ENCODE results near the gene CHDH. TPM values are rescaled to one million over a fixed set of nuclear protein-coding genes. Genes with fewer than 3 reads are reported as not detected.

The CHDH gene
- total and polyA plus RNA-seq, 7 donors: 0.29 to 6.1 (median 2.0) TPM

DNA sequence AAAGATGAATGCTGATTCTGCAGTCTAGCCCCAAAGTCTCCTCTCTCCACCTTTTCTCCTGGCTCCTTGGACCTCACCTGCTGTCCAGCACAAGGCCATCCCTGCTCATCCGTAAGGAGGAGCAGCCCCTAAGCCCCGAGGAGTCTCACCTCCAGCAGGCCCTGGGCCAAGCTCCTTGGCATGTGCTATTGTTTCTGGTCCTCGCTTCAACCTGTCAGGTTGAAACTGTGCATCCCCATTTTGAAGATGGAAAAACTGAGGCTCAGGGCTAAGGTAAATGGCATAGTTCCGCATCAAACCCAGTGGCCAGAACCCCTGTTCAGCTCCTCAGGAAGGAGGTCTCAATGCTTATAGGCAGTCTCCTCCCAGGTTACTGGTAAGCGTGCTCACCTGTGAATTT, 26.1 kb downstream of the CHDH start:
- no peaks in the 10 kb centered on the region for H3K9me3 ChIP-seq
- peaks cover 0 to 16% of the 10 kb centered on the region in 2 donors for H3K36me3 ChIP-seq (ENCODE audit: insufficient read depth in 1 of 2, low read depth in 1 of 2)
- TF ChIP-seq, protein P1, sequence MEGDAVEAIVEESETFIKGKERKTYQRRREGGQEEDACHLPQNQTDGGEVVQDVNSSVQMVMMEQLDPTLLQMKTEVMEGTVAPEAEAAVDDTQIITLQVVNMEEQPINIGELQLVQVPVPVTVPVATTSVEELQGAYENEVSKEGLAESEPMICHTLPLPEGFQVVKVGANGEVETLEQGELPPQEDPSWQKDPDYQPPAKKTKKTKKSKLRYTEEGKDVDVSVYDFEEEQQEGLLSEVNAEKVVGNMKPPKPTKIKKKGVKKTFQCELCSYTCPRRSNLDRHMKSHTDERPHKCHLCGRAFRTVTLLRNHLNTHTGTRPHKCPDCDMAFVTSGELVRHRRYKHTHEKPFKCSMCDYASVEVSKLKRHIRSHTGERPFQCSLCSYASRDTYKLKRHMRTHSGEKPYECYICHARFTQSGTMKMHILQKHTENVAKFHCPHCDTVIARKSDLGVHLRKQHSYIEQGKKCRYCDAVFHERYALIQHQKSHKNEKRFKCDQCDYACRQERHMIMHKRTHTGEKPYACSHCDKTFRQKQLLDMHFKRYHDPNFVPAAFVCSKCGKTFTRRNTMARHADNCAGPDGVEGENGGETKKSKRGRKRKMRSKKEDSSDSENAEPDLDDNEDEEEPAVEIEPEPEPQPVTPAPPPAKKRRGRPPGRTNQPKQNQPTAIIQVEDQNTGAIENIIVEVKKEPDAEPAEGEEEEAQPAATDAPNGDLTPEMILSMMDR (IDR thresholded peaks at IDR 0.05): no peak
- no peaks in the 10 kb centered on the region for H3K27me3 ChIP-seq (ENCODE audit: insufficient read depth in 3 of 3, low read length in 2 of 3)
- no peak overlapping the region for H3K4me3 ChIP-seq
- intact Hi-C loops (cut with DNase I): no loop called here
- peaks cover 14% of the 10 kb centered on the region for H3K4me1 ChIP-seq
- ATAC-seq (no peak), DNase-seq (no peak)
- WGBS, 3 donors: 93 to 98% (median 97%) methylated on average over 5 of the region's 5 CpGs
- no peak overlapping the region for H3K27ac ChIP-seq

DNA sequence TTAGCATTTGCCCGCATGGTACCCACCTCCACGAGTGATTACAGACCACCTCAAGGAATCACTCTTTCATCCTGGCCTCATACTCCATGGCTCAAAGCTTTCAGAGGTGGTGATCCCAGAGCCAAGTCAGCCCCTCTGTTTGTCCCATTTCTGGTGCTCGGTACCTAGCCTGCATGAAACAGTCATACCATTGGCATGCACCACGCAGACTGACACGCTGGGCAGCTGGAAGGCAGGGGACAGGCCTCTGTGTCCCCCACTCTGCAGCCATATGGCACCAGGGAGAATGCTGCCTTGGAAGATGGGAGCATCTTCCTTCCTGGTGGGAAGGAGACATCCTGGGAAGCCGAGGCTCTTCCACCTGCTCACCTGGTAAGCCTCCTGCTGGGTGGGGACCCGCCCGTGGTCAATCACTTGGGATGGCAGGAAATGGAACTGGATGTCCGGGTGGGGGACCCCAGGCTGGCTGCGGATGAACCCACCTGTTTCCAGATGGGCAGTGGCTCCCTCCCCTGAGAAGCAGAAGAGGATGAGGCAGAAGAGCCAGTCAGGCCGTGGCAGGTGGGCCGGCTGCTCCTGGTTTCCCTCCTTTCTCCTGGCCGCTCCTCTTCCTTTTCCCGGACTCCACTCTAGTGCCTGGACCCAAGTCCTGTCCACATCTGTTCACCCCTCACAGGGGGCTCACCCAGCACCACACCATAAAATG, 26.9 kb downstream of the CHDH start:
- ATAC-seq (no peak), DNase-seq (no peak)
- intact Hi-C loops (cut with DNase I): no loop called here
- Histone ChIP-seq H3K36me3 (ENCODE audit: insufficient read depth in 1 of 2, low read depth in 1 of 2) (peaks cover 0 to 16% of the 10 kb centered on the region in 2 donors), H3K9me3 (no peaks in the 10 kb centered on the region), H3K4me3 (no peak overlapping the region), H3K27me3 (ENCODE audit: insufficient read depth in 3 of 3, low read length in 2 of 3) (no peaks in the 10 kb centered on the region), H3K4me1 (peaks cover 14% of the 10 kb centered on the region), H3K27ac (no peak overlapping the region)
- TF ChIP-seq, protein P1 (IDR thresholded peaks at IDR 0.05): no peak
- WGBS, 3 donors: 87 to 94% (median 91%) methylated on average over 11 to 14 of the region's 14 CpGs

DNA sequence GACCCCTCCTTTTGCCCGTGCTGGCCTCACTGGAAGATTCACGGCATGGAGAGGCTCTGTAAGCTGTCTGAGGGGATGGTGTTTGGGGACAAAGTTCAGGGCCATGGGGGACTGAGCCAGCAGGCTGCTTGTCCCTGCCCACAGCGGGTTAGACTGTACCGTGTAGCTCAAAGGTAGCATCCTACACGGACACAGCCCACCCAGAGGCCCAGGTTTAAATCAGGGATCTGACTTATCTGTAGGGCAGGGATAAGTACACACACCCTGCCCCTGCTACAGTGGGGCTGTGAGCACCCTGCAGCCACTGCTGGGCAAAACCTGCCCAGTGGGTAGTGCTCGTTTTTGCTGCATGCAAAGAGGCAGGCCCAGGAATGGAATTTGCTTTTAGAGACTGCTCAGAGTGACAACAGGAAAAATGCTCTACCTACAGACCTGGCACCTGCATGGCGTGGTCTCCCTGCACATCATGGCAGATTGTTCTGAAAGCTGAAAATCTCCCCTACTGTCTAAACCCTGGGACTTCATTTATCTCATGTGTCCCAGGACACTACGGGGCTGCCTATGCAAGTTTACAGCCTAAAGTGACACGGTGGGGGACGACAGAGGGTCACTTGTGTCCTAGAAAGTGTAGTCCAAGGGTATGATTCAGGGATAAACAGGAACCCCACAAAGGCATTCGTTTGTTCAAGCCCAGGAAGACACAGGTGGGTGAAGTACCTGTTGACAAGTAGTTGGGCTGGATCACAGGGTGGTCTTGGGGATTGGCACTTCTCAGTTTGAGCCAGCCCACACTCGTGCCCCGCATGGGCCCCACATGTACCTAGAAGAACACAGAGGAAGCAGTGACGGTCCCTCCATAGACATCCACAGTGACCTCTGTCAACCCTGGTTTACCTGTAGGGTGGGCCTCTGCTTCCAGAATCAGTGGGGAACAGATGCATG, 27.7 kb downstream of the CHDH start:
- ATAC-seq (no peak), DNase-seq (no peak)
- Histone ChIP-seq H3K36me3 (ENCODE audit: insufficient read depth in 1 of 2, low read depth in 1 of 2) (peaks cover 0 to 16% of the 10 kb centered on the region in 2 donors), H3K27me3 (ENCODE audit: insufficient read depth in 3 of 3, low read length in 2 of 3) (no peaks in the 10 kb centered on the region), H3K27ac (no peak overlapping the region), H3K4me3 (no peak overlapping the region), H3K9me3 (no peaks in the 10 kb centered on the region), H3K4me1 (peaks cover 14% of the 10 kb centered on the region)
- intact Hi-C loops (cut with DNase I): no loop called here
- TF ChIP-seq, protein P1 (IDR thresholded peaks at IDR 0.05): no peak
- WGBS, 3 donors: 88 to 90% (median 89%) methylated on average over 14 of the region's 14 CpGs

DNA sequence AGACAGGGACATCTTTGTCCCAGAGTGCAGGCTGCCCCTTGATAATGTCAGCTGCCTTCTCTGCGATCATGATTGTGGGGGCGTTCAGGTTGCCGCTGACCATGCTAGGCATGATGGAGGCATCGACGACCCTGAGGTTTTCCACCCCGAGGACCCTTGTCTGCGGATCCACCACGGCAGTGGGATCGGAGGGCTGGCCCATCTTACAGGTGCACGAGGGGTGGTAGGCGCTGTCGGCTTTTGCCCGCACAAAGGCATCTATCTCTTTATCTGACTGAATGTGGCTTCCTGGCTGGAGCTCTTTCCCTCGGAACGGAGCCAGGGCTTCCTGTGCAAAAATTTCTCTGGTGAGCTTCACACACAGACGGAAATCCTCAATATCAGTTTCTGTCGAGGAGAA, 28.4 kb downstream of the CHDH start:
- Histone ChIP-seq H3K27me3 (ENCODE audit: insufficient read depth in 3 of 3, low read length in 2 of 3) (no peaks in the 10 kb centered on the region), H3K4me3 (no peak overlapping the region), H3K36me3 (ENCODE audit: insufficient read depth in 1 of 2, low read depth in 1 of 2) (peaks cover 0 to 16% of the 10 kb centered on the region in 2 donors), H3K4me1 (peaks cover 14% of the 10 kb centered on the region), H3K27ac (no peak overlapping the region), H3K9me3 (no peaks in the 10 kb centered on the region)
- ATAC-seq (no peak), DNase-seq (no peak)
- intact Hi-C loops (cut with DNase I): no loop called here
- WGBS, 3 donors: 83 to 88% (median 86%) methylated on average over 17 of the region's 17 CpGs
- TF ChIP-seq, protein P1 (IDR thresholded peaks at IDR 0.05): no peak
